HG02759 (cell line): Measurements from ENCODE around the gene HOXB2.
"Not testable (repeated sequence)": the region's sequence is repeated elsewhere in the genome, so short reads cannot be mapped to it uniquely, and the experiment has no call there.

Experiments used
- ATAC-seq: cut with Tn5 transposase; IDR thresholded peaks from one replicate; pipeline ENCODE4 v1.9.1; 2021; ENCODE audit warnings: mild to moderate bottlenecking, moderate library complexity; ENCODE audit not compliant: unreplicated experiment

Gene HOXB2

DNA sequence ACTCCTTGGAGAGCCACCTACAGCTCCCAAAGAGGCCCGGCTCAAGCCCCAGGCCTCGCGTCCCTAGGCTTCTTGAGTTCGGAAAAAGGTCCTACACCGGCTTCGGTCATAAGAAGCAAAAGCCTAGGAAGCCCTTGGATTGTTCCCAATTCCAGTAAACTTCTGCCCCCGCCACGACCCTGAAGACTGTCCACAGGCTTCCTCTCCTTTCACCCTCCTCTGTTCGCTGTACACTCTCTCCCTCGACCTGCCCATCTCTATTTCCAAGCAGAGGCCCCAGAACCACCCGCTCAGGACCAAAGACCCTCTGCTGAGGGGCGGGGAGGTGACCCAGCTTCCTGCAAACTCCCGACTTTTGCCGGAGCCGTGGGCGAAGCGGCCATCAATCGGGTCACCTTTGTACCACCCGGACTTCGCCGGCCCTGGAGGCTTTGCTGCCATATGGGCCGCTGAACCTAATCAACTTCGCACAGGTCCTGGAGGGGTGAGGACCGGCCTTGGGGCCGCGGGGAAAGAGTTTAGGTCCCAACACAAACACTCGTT, 2.7 kb downstream of the HOXB2 start:
- no peak for ATAC-seq

DNA sequence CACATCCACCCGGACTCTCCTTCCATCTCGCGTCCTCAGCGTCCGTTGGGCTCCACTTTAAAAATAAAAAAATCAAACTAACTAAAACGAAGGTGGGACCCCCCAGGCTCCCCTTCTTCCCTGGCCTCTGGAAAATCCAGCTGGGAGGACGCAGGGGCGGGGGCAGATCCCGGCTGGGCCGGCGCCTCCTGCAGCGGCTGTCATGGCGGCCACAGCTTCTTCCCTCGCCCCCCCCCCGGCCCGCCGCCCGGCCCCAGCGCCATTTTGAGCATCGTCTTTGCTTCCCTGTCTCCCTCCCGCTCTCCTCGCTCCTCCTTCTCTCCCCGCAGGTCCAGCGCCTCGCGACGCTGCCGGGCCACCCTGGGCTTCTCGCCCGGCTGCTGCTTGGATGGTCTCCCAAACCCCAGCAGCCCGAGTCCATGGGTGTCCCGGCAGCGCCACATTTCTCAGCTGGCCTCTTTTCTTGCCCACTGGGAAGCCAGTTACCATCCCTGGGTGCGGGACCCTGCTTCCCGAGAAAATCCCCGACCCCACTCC, 3.3 kb downstream of the HOXB2 start:
- no peak for ATAC-seq

DNA sequence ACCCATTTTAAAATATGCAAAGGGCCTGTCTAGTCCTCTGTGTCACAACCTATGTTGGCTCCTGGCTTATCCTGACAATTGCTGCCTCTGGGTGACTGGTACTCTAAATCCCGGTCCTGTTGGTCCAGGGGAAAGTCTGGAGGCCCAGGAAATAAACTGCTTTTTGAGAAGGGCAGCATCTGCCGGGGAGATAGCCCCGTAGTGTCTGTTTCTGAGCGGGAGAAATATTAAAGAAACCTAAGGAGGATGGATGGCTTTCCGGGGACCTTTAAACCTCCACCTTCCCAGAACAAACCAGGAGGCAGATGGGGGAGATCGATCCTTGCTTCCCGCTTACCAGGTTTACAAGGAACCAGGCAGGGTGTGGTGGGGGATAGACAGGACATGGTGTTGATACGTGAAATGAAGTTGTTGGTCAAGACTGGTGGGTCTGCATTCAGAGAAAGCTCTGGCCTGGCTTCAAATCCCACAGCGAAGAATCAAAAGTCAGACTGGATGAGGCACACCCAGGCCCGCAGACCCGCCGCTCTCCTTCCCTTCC, 3.8 kb downstream of the HOXB2 start:
- no peak for ATAC-seq

GRCh38 chr17:48540213-48540612, 4.7 kb downstream of the HOXB2 start:
- ATAC-seq, result no peak

- no peak for ATAC-seq
Measured at GRCh38 chr17:48539177-48539576, 5.7 kb downstream of the HOXB2 start.

DNA sequence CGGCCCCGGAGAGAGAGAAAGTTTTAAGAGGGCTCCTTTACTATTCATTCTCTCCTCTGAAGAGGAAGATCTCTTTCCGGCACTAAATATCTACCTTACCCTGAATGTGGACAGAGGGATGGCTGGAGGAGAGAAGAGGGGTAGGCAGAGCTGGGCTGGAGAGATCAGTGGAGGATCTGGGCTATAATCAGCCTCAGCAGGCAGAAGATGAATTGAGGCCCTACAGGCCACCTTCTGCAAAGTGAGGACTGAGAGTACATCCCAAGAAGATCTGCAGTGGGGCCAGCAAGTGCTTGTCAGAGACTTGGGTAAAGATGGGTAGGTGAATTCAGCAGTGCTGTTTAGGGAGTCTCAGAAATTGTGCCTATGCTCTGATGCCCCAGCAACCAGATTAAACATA, 7.6 kb downstream of the HOXB2 start:
- no peak for ATAC-seq

- not testable (repeated sequence) for ATAC-seq
Measured at GRCh38 chr17:48535793-48536559, 8.9 kb downstream of the HOXB2 start.

- no peak for ATAC-seq
Measured at GRCh38 chr17:48532261-48532660, 12.6 kb downstream of the HOXB2 start.

DNA sequence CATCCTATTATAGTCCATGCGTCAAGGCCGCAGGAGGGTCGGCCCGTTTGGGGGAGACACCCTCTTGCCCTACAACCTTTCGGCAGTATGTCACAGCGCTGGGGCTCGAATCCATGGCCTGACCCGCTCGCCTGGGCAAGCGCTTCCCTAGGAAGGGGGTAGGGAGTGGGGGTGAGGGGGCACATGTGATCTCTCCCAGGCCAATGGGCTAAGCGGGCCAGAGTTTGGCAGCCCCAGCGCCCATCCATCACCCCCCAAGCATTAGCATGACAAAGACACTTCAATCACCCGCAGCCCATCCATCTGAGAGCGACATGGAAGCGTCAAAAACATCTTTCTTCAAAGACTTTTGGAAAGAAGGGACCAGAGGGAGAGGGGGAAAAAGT, 14.0 kb downstream of the HOXB2 start, which contains the start of gene HOXB1:
Gene HOXB1 (minus strand): TSS at position 125 of the 386 bp plus-strand sequence. CDS start 107 bp downstream, at position 18.
- no peak for ATAC-seq

DNA sequence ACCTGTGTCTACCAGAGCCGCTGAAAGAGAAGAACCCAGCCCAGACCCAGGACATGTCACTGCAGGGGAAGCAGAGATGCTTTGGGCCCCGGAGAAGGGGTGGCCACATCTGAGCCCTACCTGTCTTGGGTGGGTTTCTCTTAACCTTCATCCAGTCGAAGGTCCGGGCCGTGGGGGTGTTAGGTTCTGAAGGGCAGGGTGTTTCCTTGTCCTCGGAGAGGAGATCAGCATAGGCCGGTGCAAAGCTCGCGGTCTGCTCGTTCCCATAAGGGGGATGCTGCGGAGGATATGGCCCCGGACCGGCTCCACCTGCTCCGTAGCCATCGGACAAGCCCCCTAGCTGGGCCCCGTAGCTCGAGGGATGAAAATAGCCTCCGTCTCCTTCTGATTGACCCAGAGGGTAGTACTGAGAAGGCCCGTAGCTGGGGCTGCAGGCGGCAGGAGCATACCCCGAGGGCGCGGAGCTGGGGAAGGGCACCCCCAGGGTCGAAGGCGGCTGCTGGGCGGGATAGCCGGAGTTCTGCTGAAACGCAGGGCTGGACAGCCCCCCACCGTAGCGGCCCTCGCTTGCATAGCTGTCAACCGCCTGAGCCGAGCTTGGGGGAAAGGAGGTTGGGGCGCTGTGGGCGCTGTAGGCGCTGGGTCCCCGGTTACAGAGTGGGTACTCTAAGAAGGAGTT, 14.6 kb downstream of the HOXB2 start:
- ATAC-seq, result no peak

DNA sequence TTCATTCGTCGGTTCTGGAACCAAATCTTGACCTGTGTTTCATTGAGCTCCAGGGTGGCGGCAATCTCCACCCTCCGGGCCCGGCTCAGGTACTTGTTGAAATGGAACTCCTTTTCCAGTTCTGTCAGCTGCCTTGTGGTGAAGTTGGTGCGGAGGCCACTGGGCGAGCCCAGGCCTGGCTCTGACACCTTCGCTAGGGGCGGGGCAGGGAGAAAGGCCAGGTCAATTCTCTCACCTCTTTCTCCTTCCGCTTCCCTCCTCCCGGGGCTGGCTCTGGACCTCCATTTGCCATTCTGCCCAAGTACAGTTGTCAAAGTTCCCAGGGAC, 15.3 kb downstream of the HOXB2 start:
- ATAC-seq, result no peak

DNA sequence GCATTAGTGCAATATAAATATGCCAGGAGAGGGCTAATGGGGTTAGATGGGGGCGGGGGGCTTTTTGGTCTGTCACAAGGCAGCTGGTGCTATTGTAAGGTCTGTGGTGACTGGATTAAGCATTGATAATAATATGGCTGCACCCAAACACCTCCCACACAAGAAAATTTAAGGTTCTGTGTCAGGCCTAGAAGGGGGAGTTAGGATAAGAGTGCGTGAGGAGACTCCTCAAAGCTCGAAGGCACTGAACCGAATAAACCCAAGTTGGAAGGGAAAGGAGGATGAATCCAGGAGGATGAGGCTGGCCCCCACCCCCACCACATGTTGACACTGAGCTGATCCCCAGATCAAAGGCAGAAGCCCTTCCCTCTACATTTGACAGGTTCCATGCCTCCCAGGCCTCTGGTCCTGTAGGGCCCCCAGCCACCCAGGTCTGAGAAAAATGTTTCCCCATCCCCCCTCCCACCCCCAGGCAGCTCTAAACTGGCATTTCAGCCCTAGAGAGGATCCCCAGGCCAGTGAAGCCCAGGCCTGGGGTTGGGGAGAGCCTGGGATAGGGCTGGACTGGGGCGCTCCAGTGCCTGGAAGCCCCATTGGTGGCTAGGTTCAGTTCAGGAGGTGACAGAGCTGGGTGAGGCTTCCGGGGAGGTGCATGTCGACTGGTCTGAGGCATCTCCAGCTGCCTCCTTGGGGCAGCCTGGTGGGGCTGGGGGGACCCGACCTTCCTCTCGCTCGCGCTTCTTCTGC, 15.8 kb downstream of the HOXB2 start:
- ATAC-seq, result no peak

DNA sequence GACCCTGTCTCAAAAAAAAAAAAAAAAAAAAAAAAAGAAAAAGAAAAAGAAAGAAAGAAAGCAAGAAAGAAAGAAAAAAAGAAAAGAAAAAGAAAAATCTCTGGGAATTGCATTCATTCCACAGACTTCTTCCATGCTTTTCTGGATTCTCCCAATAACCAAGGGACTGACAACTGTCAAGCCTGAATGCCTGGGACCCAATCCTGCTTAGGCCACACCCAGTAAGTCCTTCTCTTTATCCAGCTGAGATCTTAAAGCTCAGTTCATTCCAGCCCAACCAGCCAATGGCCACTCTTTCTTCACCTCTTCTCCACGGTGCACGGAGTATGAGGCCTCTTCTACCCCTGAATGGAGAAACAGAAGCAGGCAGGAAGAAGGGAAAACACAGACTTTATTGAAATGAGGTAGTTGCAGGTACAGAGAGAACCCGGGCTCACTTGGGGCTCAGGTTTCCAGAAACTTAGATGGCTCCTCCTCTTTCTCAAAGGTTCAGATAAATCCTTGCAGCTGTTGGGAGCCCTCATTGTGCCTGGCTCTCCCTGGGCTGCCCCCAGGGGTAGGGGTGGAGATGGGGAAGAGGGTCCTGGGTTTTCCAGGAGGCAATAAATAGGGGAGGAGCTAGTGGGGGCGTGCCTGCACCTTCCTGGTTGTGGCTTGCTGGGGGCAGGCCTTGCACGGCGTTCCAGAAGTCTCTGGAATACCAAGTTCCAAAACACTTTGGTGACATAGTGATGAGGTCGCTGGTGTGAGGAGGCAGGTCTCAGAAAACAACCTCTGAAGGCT, 16.6 kb downstream of the HOXB2 start:
- no peak for ATAC-seq

DNA sequence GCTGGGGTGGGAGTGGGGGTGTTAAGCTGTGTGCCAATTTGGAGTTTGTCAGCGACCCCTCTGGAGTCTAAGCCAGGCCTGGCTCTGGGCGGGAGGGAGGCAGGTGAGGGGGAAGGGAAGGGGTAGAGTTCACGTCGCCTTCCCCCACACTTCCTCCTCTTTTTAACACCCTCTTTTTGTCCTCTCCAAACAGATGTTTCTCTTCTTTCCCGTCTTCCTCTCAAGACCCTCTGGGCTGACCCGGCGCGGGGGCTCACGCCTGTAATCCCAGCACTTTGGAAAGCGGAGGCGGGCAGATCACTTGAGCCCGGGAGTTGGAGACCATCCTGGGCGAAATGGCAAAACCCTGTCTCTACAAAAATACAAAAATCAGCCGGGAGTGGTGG, 17.4 kb downstream of the HOXB2 start:
- ATAC-seq, result no peak

- no peak for ATAC-seq
Measured at GRCh38 chr17:48526608-48527546, 18.0 kb downstream of the HOXB2 start.

GRCh38 chr17:48523010-48523409, 21.9 kb downstream of the HOXB2 start:
- no peak for ATAC-seq

GRCh38 chr17:48522031-48522653, 22.8 kb downstream of the HOXB2 start:
- no peak for ATAC-seq

- no peak for ATAC-seq
Measured at GRCh38 chr17:48520631-48521079, 24.3 kb downstream of the HOXB2 start.

GRCh38 chr17:48519427-48519826, 25.5 kb downstream of the HOXB2 start:
- ATAC-seq, result no peak
